ENCODE results near the gene SLX4IP. TPM values are rescaled to one million over a fixed set of nuclear protein-coding genes. Genes with fewer than 3 reads are reported as not detected.

The SLX4IP gene
- polyA plus RNA-seq, 3 donors = 0.76 to 2.5 (median 1.1) TPM

- Histone ChIP-seq H2AFZ (ENCODE audit: insufficient read depth, low read depth, low read length, poor library complexity, severe bottlenecking) (no peak overlapping the region), H3K36me3 (replicated peaks in 1 of 2; ENCODE audit: control insufficient read depth in 1 of 2, insufficient read depth in 2 of 2, low read length in 2 of 2) (no peaks in the 10 kb centered on the region), H3K4me3 (replicated peaks in 1 of 3; ENCODE audit: low read depth in 2 of 3, low read length in 3 of 3) (no peak overlapping the region), H3K79me2 (ENCODE audit: insufficient read depth, low read length) (peaks cover 60% of the 10 kb centered on the region), H3K9ac (ENCODE audit: insufficient read depth, low read length, poor library complexity, severe bottlenecking) (no peak overlapping the region), H3K27me3 (ENCODE audit: control insufficient read depth in 2 of 2, insufficient read depth in 2 of 2, low read length in 2 of 2) (no peaks in the 10 kb centered on the region), H3K4me1 (ENCODE audit: control insufficient read depth in 1 of 2, insufficient read depth in 2 of 2, low read length in 2 of 2) (peaks cover 27 to 29% of the 10 kb centered on the region in 2 donors), H3K4me2 (replicated peaks; ENCODE audit: extremely low read depth, low read length, poor library complexity, severe bottlenecking) (no peak overlapping the region), H3K9me3 (replicated peaks in 1 of 2; ENCODE audit: control insufficient read depth in 1 of 2, insufficient read depth in 1 of 2, low read length in 2 of 2) (no peaks in the 10 kb centered on the region), H4K20me1 (ENCODE audit: insufficient read depth, low read length) (no peaks in the 10 kb centered on the region), H3K27ac (ENCODE audit: low read depth in 1 of 2, low read length in 2 of 2) (no peak overlapping the region)
- Mint-ChIP-seq H3K4me1 (peaks cover 38% of the 10 kb centered on the region), H3K27ac (peak overlapping the region in 1 of 7 donors; percentile 2), H3K27me3 (ENCODE audit: low read depth in 3 of 3) (peaks cover 0 to 1% (median 0%) of the 10 kb centered on the region in 3 donors), H3K9me3 (peaks cover 0 to 2% (median 0%) of the 10 kb centered on the region in 7 donors), H3K4me3 (no peak overlapping the region), H3K36me3 (peaks cover 0 to 4% of the 10 kb centered on the region in 2 donors)
- intact Hi-C loops (cut with micrococcal nuclease) = no loop called here
- WGBS (ENCODE audit: insufficient coverage) = 91% methylated on average over 4 of the region's 6 CpGs
- DNase-seq = no peak
- TF ChIP-seq, protein P1, sequence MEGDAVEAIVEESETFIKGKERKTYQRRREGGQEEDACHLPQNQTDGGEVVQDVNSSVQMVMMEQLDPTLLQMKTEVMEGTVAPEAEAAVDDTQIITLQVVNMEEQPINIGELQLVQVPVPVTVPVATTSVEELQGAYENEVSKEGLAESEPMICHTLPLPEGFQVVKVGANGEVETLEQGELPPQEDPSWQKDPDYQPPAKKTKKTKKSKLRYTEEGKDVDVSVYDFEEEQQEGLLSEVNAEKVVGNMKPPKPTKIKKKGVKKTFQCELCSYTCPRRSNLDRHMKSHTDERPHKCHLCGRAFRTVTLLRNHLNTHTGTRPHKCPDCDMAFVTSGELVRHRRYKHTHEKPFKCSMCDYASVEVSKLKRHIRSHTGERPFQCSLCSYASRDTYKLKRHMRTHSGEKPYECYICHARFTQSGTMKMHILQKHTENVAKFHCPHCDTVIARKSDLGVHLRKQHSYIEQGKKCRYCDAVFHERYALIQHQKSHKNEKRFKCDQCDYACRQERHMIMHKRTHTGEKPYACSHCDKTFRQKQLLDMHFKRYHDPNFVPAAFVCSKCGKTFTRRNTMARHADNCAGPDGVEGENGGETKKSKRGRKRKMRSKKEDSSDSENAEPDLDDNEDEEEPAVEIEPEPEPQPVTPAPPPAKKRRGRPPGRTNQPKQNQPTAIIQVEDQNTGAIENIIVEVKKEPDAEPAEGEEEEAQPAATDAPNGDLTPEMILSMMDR (IDR thresholded peaks at IDR 0.05) = no peak
Observed at GRCh38 chr20:10448270-10449156, 13.4 kb downstream of the SLX4IP start.

DNA sequence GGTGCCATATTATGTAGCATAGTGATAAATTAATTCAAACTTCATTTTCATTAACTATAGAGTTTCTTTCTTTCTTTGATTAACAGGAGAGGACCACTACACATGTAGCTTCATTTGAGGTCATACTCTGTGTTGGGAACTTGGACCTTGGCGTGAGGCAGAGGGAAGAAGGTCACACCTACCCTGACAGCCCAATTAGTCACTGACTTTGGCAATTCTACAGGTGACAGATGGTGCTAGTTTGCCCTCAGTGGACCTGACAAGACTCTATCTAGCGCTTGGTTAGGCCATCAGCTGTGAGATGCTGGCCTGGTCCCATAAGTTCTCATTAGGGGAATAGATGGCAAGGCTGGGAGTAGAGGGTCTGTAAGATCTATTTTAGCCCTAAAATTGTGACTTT, 14.2 kb downstream of the SLX4IP start:
- Histone ChIP-seq H4K20me1 (ENCODE audit: insufficient read depth, low read length) (no peaks in the 10 kb centered on the region), H3K4me1 (ENCODE audit: control insufficient read depth in 1 of 2, insufficient read depth in 2 of 2, low read length in 2 of 2) (peaks cover 32 to 36% of the 10 kb centered on the region in 2 donors), H3K27me3 (ENCODE audit: control insufficient read depth in 2 of 2, insufficient read depth in 2 of 2, low read length in 2 of 2) (no peaks in the 10 kb centered on the region), H3K27ac (ENCODE audit: low read depth in 1 of 2, low read length in 2 of 2) (no peak overlapping the region), H3K79me2 (ENCODE audit: insufficient read depth, low read length) (peaks cover 57% of the 10 kb centered on the region), H3K9me3 (replicated peaks in 1 of 2; ENCODE audit: control insufficient read depth in 1 of 2, insufficient read depth in 1 of 2, low read length in 2 of 2) (no peaks in the 10 kb centered on the region), H3K4me2 (replicated peaks; ENCODE audit: extremely low read depth, low read length, poor library complexity, severe bottlenecking) (no peak overlapping the region), H3K36me3 (replicated peaks in 1 of 2; ENCODE audit: control insufficient read depth in 1 of 2, insufficient read depth in 2 of 2, low read length in 2 of 2) (no peaks in the 10 kb centered on the region), H3K4me3 (replicated peaks in 1 of 3; ENCODE audit: low read depth in 2 of 3, low read length in 3 of 3) (no peak overlapping the region), H3K9ac (ENCODE audit: insufficient read depth, low read length, poor library complexity, severe bottlenecking) (no peak overlapping the region), H2AFZ (ENCODE audit: insufficient read depth, low read depth, low read length, poor library complexity, severe bottlenecking) (no peak overlapping the region)
- Mint-ChIP-seq H3K4me3 (no peak overlapping the region), H3K9me3 (no peaks in the 10 kb centered on the region), H3K27ac (peak overlapping the region in 1 of 7 donors; percentile 38), H3K27me3 (ENCODE audit: low read depth in 3 of 3) (peaks cover 0 to 1% (median 0%) of the 10 kb centered on the region in 3 donors), H3K36me3 (peaks cover 0 to 4% of the 10 kb centered on the region in 2 donors), H3K4me1 (peaks cover 45% of the 10 kb centered on the region)
- TF ChIP-seq, protein P1 (IDR thresholded peaks at IDR 0.05) = no peak
- no peak for DNase-seq
- intact Hi-C loops (cut with micrococcal nuclease) = no loop called here
- 100% methylated on average over 1 of the region's 2 CpGs for WGBS (ENCODE audit: insufficient coverage)

Data from CD14-positive monocyte (primary cell).